Activated CD8-positive, alpha-beta T cell treated with anti-CD3 and anti-CD28 coated beads for 36 hours (primary cell): ENCODE results near the gene PGBD1. TPM values are rescaled to one million over a fixed set of nuclear protein-coding genes. Genes with fewer than 3 reads are reported as not detected.
A peak's percentile ranks its signal among the peaks of the same experiment; 100 is the strongest.
"Not testable (repeated sequence)": the region's sequence is repeated elsewhere in the genome, so short reads cannot be mapped to it uniquely, and the experiment has no call there.

ENCODE experiments used
- ATAC-seq: fragments of 200-7000 bp; cut with Tn5 transposase; one replicate; pipeline ENCODE4 v1.10.0; 2021; ENCODE audit warnings: mild to moderate bottlenecking, moderate library complexity
- CTCF ChIA-PET: fragments of 350-600 bp; sonication (Branson Sonifier 250); formaldehyde crosslinking; loops from one replicate; lab custom pipeline; 2021; ENCODE audit warnings: antibody characterized with exemption; lab: Charles Lee
- POLR2A ChIA-PET: fragments of 350-600 bp; sonication (Branson Sonifier 250); formaldehyde crosslinking; loops from one replicate; lab custom pipeline; 2021; ENCODE audit warnings: antibody characterized with exemption; lab: Charles Lee
- DNase-seq: peaks from one replicate; pipeline ENCODE4 v3.0.0-alpha.2; 2020
- H3K27ac Mint-ChIP-seq: one replicate; pipeline ENCODE4 v1.8.0; 2021; ENCODE audit warnings: mild to moderate bottlenecking, mixed read lengths
- H3K27me3 Mint-ChIP-seq: one replicate; pipeline ENCODE4 v1.8.0; 2021; ENCODE audit warnings: mixed read lengths
- H3K36me3 Mint-ChIP-seq: one replicate; pipeline ENCODE4 v1.8.0; 2021; ENCODE audit warnings: low read depth, mixed read lengths
- H3K4me1 Mint-ChIP-seq: one replicate; pipeline ENCODE4 v1.8.0; 2021; ENCODE audit warnings: low read depth, mixed read lengths
- H3K4me3 Mint-ChIP-seq: one replicate; pipeline ENCODE4 v1.8.0; 2021; ENCODE audit warnings: mild to moderate bottlenecking, moderate library complexity, mixed read lengths
- H3K9me3 Mint-ChIP-seq: one replicate; pipeline ENCODE4 v1.8.0; 2021; ENCODE audit warnings: mixed read lengths
- intact Hi-C: fragments of 100-400 bp; cut with micrococcal nuclease; formaldehyde crosslinking; loops from one replicate; pipeline ENCODE4 v1.10.0; 2022
- total RNA-seq, 2 experiments: library from RNA; stranded (reverse); gene quantifications; one replicate each; pipeline ENCODE4 v1.2.3, GENCODE V29; 2021
- TF ChIP-seq, protein P1 (sequence below): fragments of 200-600 bp; IDR thresholded peaks from one replicate; pipeline ENCODE4 v1.8.0; 2022; ENCODE audit warnings: antibody characterized with exemption, mild to moderate bottlenecking

PGBD1 gene
- total RNA-seq, 2 experiments from 2014 or later: 2.2 to 2.4 TPM

DNA sequence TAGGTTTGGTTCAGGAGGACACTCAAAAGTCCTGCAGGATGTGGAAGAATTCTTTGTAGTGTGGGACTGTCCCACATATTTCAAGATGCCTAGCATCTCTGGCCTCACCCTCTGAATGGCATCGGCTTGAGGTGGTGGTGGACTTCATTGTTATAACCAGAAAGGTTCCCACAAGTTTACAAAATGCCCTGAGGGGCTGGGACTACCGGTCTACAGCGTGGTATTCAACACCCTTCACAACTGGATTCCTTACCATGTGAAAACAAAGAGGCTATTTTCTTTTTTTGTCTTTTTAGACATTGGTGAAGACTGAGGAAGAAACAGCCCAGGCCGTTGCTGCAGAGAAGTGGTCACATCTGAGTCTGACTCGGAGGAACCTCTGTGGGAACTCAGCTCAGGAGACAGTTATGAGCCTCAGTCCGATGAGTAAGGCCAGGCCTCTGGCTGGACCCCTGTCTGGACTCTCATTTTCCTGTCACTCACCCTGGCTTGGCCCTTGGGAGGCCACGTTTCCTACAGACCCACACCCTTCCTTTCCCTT lies 15.2 kb downstream of the PGBD1 start:
- no peak for ATAC-seq
- Mint-ChIP-seq H3K27me3 (no peaks in the 10 kb centered on the region), H3K9me3 (no peaks in the 10 kb centered on the region), H3K36me3 (peaks cover 14% of the 10 kb centered on the region), H3K4me3 (no peak overlapping the region), H3K27ac (no peak overlapping the region), H3K4me1 (no peaks in the 10 kb centered on the region)
- POLR2A ChIA-PET: no interaction called here
- DNase-seq: no peak
- TF ChIP-seq, protein P1, sequence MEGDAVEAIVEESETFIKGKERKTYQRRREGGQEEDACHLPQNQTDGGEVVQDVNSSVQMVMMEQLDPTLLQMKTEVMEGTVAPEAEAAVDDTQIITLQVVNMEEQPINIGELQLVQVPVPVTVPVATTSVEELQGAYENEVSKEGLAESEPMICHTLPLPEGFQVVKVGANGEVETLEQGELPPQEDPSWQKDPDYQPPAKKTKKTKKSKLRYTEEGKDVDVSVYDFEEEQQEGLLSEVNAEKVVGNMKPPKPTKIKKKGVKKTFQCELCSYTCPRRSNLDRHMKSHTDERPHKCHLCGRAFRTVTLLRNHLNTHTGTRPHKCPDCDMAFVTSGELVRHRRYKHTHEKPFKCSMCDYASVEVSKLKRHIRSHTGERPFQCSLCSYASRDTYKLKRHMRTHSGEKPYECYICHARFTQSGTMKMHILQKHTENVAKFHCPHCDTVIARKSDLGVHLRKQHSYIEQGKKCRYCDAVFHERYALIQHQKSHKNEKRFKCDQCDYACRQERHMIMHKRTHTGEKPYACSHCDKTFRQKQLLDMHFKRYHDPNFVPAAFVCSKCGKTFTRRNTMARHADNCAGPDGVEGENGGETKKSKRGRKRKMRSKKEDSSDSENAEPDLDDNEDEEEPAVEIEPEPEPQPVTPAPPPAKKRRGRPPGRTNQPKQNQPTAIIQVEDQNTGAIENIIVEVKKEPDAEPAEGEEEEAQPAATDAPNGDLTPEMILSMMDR: no peak
- intact Hi-C loops: no loop called here
- CTCF ChIA-PET: no interaction called here

- Mint-ChIP-seq H3K4me1 (peaks cover 15% of the 10 kb centered on the region), H3K4me3 (no peak overlapping the region), H3K9me3 (no peaks in the 10 kb centered on the region), H3K27me3 (no peaks in the 10 kb centered on the region), H3K27ac (peak overlapping the region; percentile 82), H3K36me3 (peaks cover 12% of the 10 kb centered on the region)
- CTCF ChIA-PET: interaction anchor here (1.8 kb wide), 1 partner anchor 52 kb away, joined by 6 read pairs; no protein-coding TSS in a partner anchor
- DNase-seq: no peak
- TF ChIP-seq, protein P1: no peak
- peak; percentile 65 for ATAC-seq
- POLR2A ChIA-PET: interaction anchor here (1.0 kb wide), 1 partner anchor 10 kb away, joined by 3 read pairs; no protein-coding TSS in a partner anchor
- intact Hi-C loops: no loop called here
These were observed 22.2 kb downstream of the PGBD1 start for GRCh38 chr6:28303570-28303969.

- ATAC-seq, H3K4me3 Mint-ChIP-seq, DNase-seq, POLR2A ChIA-PET, H3K36me3 Mint-ChIP-seq, H3K27ac Mint-ChIP-seq, H3K9me3 Mint-ChIP-seq, CTCF ChIA-PET, H3K27me3 Mint-ChIP-seq, intact Hi-C loops: not testable (repeated sequence)
- H3K4me1 Mint-ChIP-seq: peaks cover 15% of the 10 kb centered on the region
These were observed 25.0 kb downstream of the PGBD1 start for GRCh38 chr6:28306363-28306762.

GRCh38 chr6:28311139-28311823 lies 29.9 kb downstream of the PGBD1 start:
- CTCF ChIA-PET: no interaction called here
- TF ChIP-seq, protein P1: no peak
- Mint-ChIP-seq H3K27ac (no peak overlapping the region), H3K4me3 (no peak overlapping the region), H3K4me1 (no peaks in the 10 kb centered on the region), H3K36me3 (no peaks in the 10 kb centered on the region), H3K27me3 (peaks cover 3% of the 10 kb centered on the region), H3K9me3 (no peaks in the 10 kb centered on the region)
- intact Hi-C loops: no loop called here
- no peak for ATAC-seq
- no peak for DNase-seq
- POLR2A ChIA-PET: no interaction called here

DNA sequence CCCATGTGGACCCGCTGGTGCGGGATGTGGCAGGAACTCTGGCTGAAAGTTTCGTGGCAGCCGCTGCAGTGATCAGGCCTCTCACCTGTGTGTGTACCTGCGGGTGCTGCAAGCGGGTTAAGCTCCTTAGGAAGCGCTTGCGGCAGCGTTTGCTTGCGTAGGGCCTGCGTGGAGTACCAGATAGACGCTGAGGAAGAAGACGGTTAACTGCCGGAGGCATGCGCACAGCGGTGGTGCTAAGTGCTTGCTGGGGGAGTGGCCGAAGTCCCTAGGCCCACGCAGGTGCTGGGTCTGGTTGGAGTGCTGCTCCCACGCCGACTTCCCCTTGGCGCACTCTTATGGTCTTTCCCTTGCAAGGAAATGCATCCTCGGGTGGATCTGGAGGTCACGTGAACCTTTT lies 31.6 kb downstream of the PGBD1 start:
- intact Hi-C loops: no loop called here
- ATAC-seq (no peak), DNase-seq (no peak)
- no peaks in the 10 kb centered on the region for H3K36me3 Mint-ChIP-seq
- no peaks in the 10 kb centered on the region for H3K4me1 Mint-ChIP-seq
- no peaks in the 10 kb centered on the region for H3K9me3 Mint-ChIP-seq
- peaks cover 3% of the 10 kb centered on the region for H3K27me3 Mint-ChIP-seq
- H3K27ac Mint-ChIP-seq: no peak overlapping the region
- POLR2A ChIA-PET: no interaction called here
- no peak overlapping the region for H3K4me3 Mint-ChIP-seq
- CTCF ChIA-PET: no interaction called here
- TF ChIP-seq, protein P1: no peak
